Cerebellar cortex (tissue), 1 donor: ENCODE results near the gene CD300LB.
"Not testable (repeated sequence)": the region's sequence is repeated elsewhere in the genome, so short reads cannot be mapped to it uniquely, and the experiment has no call there.

ENCODE experiments used
- DNase-seq: peaks from one replicate; pipeline ENCODE4 v3.0.0-alpha.2; 2015; ENCODE audit warnings: low spot score

Gene CD300LB

DNA sequence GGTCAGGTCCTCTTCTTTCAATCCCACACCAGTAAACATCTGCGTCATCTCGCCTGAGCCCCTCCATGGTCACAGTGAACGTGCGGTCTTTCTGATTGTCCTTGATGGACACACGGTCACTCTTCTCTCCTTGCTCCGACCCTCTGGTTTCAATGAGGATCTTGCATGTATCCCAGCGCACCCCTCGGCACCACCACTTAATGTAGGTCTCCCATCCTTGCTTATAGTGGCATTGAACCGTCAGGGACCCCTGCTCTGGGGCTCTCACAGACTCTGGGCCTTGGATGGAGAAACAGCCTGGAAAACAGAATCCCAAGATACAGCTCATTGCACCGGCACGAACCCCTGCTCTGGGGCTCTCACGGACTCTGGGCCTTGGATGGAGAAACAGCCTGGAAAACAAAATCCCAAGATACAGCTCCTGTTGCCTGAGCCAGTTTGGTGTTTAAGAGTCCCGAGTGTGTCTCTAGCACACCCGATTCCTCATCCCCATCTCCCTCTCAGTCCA, 5.4 kb downstream of the CD300LB start:
- no peak for DNase-seq

DNA sequence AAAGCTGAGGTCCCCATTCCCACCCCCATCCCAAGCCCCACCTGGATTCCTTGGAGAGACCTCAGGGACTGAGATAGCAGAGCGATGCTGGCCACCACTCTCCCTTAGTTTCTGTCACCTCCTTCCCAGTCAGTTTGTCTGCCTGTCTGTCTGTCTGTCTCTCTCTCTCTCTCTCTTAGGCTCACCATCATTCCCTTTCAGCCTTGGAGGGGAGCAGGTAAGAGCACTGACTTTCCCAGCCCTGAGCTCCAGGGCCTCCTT, 5.9 kb downstream of the CD300LB start:
- no peak for DNase-seq

DNA sequence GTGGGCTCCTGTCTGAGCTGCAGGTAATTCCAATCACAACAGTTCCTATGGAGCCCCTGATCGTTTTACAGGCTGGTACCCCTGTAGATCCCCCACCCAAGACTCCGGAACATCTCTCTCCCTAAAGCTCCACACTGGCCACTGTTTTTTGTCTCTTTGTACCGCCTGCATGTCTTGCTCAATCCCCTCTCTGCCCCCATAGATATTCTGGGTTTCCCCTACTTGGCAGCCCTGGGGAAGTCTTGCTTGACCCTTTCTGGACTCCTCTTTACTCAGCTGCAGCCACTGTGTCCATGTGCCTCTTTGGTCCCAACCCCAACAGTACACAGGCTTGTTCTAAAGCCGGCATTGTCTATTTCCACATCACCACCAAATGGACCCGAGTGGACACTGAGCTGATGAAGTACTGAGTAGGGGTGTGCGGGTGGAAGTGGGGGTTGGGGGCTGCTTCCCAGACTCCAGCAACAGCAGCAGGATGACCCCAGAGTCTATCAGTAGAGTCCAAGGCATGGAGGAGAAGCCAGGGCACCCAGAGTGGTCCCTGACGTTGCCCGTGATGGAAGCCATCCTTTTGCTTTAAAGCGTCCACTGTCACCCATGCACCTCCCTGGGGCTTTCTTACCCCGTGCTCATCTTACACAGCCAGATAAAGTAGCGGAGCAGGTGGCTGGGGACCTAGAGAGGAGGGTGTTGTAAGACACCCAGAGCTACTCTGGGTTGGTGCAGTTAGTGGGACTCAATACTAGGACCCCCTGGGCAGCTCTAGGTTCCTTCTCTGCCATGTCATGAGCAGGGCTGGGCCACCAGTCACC, 6.4 kb downstream of the CD300LB start:
- DNase-seq: no peak

DNA sequence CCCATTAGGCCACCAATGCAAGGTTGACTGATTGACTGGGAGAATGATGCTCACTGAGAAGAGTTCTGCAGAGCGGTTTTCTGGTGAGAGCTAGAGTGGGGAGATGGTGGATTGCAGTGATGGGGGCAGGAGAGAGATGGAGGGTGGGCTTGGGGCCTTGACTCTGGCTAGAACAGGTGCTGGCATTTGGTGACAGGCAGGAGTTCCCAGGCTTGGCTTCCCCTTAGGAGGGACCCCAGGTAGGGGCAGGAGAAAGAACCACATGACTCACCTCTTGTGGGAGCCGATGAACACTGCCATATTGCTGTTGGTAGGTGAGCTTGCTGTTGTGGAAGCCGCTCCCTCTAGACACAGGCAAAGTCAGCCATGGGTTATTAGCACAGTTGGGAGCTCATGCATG, 8.0 kb downstream of the CD300LB start:
- no peak for DNase-seq

DNA sequence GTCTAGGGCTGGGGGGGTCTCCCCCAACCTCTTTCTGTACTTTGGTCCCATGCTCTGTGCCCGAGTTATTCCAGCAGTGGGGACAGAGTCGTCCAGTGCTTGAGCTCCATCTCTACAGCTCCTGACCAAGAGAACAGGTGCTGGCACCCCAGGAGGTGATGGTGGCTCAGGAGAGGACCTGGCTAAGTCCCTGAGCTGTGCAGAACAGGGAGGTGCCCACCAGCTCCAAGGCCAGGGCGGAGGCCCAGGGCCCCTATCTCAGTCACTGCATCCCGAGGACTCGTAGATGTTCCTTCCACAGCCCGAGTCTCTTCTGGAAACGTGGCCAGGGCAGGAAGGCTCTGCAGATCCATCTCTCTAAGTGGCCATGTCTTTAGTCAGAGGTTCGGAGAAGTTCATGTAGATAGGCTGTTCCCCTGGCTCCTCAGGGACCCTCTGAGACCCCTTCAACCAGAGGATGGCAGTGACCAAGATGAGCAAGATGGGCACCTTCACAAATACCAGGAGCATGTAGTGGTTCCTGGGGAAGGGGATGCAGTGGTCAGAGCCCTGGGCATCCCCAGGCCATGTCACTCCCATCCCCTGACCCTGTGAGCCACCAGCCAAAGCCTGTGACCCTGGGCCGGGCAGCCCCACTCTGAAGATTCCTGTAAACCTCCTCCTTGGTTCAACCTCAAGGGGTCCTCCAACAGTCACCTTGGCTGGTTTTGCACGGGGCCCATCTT, 8.7 kb downstream of the CD300LB start:
- no peak for DNase-seq

DNA sequence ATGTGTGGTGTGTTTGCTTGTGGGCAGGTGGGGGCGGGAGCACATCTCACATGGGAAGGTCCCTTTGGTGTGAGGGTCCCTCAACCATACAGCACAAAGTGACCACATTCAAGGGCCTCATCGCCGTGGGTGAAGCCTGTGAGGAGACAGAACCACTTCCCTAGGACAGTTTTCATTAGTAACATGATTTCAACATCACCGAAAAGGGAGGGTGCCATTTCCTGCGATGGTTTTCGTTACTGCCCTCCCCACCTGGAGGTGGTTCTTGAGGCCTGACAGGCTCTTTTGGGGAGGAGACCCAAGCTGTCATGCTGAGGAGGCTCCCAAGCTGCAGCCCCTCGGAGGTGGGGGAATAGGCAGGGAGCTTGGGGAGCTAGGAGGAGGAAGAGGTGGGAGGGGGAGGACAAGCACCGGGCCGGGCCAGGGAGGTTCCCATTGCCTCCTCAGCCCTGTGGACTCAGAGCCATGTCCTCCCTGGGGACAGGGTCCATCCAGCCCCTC, 9.5 kb downstream of the CD300LB start:
- DNase-seq: no peak

DNA sequence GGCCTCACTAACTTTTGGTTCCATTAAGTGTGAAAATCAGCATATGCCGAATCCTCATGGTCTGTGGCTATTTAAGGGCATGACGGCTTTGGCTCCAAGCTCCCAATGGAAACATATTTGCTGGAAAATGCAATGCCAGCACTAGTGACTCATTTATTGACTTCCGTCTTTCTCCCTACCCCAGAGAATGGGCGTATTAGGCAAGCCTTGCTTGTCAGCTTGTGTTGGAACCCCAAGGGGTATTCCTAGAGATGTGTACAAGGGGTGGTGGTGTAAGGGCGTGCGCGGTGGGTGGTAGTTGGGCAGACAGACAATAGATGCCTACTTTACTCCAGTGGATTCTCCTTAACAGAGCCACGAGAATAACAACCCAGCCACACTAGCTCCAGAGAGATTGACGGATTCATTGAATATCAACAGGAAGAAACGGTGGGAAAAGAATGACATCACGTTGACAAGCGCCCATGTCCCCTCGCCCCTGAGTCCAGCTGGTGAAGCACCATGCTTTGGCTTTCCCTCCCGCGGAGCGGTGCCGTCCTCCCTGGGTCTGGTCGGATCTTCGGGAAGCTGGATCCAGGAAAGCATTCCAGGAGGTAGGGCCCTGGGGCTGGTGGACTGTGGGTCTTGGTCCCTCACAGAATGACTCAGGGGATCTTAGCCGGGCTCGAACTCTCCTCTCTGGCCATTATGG, 10.3 kb downstream of the CD300LB start:
- DNase-seq: no peak

DNA sequence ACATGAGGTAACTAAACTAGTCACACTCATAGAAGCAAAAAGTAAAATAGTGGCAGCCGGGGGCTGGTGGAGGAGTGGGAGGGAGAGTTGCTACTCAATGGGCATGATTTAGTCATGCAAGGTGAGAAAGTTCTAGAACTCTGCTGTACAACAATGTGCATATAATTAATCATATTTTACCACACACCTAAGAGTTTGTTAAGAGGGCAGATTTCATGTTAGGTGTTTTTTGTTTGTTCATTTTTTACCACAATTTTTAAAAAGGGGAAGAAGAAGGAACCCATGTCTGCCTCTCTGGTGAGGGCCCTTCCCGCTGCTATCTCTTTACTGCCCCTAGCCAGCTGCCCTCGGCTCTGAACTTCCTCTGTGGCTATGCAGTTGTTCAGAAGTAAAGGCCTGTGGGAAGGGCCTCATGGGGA, 11.2 kb downstream of the CD300LB start:
- no peak for DNase-seq

DNA sequence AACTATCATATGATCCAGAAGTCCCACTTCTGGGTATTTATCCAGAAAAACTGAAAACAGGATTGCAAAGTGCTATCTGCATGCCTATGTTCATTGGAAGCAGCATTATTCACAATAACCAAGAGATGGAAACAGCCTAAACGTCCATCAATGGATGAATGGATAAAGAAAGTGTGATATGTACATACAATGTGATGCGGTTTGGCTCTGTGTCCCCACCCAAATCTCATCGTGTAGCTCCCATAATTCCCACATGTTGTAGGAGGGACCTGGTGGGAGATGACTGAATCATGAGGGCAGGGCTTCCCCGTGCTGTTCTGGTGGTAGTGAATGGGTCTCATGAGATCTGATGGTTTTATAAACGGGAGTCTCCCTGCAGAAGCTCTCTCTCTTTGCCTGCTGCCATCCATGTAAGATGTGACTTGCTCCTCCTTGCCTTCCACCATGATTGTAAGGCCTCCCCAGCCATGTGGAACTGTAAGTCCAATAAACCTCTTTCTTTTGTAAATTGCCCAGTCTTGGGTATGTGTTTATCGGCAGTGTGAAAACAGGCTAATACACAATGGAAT, 12.8 kb downstream of the CD300LB start:
- DNase-seq: not testable (repeated sequence)

DNA sequence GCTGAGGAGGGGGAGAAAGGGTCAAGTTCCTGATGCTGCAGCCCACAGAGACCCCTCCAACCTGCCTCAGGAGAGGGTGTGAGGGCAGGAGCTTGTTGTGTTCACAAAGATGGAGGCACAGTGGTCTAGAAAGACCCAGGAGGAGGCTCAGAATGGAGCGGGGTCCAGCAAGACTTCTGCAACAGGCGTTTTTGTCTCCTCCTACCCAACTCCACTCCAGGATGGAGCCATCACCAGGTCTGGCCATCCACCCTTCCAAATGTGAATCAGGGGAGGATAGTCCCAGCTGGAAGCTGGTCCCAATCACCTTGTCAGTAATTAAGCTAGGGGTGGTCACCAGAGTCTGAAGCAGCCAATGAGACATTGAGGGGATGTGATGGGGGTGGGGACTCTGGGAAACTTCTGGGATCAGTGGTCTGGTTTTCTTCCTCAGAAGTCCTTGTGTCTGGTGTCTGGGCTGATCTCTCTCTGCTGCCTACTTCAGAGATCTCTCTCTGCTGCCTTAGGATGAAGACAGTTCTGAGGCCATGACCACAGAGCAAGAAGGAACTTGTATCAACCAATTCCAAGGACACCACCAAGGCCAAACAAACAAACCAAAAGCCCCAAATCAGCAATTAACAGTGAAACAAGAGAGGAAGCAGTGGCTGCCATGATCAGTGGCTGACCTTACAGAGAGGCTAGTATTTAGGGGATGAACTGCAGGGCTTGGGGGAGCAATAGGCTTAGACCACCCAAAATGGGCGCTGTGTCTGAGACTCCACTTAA, 14.5 kb downstream of the CD300LB start:
- no peak for DNase-seq

DNA sequence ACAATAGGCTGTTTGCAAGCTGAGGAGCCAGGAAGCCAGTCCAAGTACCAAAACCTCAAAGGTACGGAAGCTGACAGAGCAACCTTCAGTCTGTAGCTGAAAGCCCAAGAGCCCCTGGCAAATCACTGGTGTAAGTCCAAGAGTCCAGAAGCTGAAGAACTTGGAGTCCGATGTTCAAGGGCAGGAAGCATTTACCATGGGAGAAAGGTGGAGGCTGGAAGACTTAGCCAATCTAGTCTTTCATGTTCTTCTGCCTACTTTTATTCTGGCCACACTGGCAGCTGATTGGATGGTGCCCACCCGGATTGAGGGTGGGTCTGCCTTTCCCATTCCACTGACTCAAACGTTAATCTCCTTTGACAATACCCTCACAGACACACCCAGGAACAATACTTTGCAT, 15.3 kb downstream of the CD300LB start:
- no peak for DNase-seq

DNA sequence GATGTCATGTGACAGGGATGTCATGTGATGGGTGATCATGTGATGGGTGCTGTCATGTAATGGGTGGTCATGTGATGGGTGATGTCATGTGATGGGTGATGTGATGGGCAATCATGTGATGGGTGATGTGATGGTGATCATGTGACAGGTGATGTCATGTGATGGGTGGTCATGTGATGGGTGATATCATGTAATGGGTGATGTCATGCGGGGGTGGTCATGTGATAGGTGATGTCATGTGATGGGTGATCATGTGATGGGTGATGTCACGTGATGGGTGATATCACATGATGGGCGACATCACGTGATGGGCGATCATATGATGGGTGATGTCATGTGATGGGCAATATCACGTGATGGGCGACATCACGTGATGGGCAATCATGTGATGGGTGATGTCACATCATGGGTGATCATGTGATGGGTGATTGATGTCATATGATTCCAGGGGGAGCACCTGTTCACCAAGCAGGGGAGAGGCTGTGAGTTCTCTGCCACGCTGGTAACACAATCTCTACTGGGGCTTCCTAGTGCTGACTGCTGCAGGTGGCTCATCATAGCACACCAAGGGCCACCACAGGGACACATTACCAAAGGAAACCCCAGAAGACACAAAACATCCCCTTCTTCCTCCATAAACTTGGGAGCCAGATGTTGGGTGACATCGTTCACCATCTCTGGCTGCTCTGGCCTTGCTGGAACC, 16.5 kb downstream of the CD300LB start:
- peak; percentile 20 for DNase-seq

DNA sequence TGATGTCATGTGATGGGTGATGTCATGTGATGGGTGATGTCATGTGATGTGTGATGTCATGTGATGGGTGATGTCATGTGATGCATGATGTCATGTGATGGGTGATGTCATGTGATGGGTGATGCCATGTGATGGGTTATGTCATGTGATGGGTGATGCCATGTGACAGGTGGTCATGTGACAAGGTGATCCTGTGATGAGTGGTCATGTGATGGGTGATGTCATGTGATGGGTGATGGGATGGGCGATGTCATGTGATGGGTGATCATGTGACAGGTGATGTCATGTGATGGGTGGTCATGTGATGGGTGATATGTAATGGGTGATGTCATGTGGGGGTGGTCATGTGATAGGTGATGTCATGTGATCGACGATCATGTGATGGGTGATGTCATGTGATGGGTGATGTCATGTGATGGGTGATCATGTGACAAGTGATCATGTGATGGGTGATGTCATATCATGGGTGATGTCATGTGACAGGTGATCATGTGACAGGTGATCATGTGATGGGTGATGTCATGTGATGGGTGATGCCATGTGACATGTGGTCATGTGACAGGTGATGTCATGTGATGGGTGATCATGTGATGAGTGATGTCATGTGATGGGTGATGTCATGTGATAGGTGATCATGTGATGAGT, 17.2 kb downstream of the CD300LB start:
- peak; percentile 25 for DNase-seq

DNA sequence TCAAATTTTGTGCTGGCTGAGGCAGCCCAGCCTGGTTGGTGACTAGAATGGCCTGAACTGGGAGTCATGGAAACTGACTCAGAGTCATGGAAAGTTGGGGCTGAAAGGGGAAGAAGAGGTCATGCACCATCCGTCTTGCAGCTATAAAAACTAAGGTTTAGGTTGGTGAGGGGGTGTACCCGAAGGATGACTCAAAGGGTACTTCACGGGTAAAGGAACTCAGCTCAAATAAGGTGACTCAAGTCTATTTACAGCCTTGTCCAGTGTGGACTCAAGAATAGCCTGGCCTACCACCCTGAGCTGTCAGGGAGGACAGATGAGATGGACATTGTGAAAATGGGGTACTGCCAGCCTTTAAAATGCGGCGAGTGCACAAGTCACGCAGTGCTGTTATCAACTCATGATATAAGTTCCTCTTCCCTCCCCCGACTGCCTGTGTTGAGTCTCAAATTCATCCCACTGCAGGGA, 18.6 kb downstream of the CD300LB start:
- no peak for DNase-seq

DNA sequence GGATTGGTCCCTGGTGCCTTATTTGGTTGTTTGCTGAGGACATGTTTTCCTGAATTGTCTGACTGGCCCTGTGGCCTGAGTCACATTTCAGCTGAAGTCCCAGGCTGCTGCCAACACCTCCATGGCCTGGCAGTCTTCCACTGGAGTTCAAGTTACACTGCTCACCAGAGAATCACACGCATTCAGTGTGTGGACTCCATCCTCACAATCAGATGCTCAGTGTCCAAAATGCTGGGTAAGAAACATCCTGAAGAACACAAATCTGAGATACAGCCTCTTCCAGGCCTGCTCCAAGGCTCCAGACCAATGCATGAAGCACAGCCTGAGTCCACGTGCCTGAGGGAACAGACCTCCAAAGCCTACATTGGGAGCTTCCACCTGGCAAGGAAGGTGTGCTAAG, 19.2 kb downstream of the CD300LB start:
- DNase-seq: no peak

DNA sequence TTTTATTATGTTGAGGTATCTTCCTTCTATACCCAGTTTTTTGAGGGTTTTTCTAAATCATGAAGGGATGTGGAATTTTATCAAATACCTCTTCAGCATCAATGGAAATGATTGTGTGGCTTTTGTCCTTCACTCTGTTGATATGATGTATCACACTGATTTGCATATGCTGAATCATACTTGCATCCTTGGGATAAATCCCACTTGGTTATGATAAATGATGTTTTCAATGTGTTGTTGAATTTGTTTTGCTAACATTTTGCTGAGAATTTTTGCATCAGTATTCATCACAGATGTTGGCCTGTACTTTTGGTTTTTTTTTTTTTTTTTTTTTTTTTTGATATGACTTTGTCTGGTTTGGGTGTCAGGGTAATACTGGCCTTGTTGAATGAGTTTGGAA, 23.1 kb downstream of the CD300LB start:
- no peak for DNase-seq

DNA sequence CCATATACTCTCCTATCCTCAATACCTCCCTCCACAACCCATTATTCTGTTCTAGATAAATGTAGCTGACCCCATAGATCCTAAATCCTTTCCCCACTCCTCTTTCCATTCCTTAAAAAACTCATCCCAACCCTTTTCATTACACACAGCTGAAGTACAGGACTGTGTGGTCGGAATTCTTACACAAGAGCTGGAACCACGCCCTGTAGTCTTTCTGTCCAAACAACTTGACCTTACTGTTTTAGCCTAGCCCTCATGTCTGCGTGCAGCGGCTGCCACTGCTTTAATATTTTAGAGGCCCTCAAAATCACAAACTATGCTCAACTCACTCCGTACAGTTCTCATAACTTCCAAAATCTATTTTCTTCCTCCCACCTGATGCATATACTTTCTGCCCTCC, 27.3 kb downstream of the CD300LB start:
- not testable (repeated sequence) for DNase-seq

DNA sequence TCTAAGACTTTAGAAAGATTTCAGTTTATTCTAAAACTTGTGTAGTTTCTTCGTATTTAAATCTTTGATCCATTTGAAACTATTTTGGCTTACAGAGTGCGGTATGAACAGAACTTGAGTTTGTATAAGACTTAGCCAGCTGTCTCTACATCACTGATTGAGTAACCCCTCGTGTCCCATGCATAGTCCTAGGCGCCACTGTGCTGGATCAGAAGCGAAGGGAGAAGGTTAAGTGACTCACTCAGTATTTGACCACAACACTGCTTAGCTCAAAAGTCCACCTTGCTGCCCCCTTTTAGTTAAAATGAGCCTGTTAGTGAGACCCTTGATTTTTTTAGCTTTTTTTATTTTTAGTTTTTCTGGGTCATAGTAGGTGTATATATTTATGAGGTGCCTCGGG, 28.4 kb downstream of the CD300LB start:
- DNase-seq: no peak

DNA sequence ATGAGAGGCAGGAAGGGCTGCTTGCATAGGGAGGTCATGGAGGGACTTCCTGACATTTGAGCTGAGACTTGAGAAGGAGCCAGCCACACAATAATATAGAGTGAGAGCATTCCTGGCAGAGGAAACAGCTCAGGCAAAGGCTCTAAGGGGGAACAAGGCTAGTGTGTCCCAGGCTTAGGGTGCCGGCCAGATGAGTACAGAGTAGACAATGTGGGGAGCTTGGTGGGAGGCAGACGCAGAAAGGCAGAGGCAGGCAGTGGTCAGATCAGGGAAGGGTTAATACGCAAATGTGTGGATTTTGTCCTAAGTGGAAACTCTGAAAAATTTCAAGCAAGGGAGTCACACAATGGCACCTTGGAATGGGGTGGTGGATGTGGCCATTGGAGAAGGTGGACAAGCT, 31.3 kb downstream of the CD300LB start:
- DNase-seq: no peak

DNA sequence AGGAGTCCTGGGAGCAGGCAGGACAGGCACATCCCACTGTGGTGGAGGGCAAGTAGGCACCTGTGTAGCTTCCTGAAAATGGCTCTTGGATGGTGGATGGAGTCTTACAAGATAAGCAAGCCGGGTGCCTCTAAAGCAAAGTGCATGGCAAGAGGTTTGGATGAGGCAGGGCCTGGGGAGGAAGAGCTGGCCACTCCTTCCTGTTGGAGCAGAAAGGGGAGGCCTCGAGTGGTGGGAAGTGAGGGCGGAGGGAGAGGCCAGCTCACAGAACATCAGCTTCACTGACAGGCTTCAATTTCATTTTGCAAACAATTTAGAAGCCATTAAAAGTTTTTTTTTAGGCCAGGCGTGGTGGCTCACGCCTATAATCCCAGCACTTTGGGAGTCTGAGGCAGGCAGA, 33.8 kb downstream of the CD300LB start:
- no peak for DNase-seq
